Activated CD8-positive, alpha-beta T cell treated with anti-CD3 and anti-CD28 coated beads for 36 hours (primary cell): ENCODE measurements around the gene RNF5. TPM values are rescaled to one million over a fixed set of nuclear protein-coding genes. Genes with fewer than 3 reads are reported as not detected.

Experiments
- ATAC-seq: fragments of 200-7000 bp; cut with Tn5 transposase; one replicate; pipeline ENCODE4 v1.10.0; 2021; ENCODE audit warnings: mild to moderate bottlenecking, moderate library complexity
- CTCF ChIA-PET: fragments of 350-600 bp; sonication (Branson Sonifier 250); formaldehyde crosslinking; loops from one replicate; lab custom pipeline; 2021; ENCODE audit warnings: antibody characterized with exemption; lab: Charles Lee
- POLR2A ChIA-PET: fragments of 350-600 bp; sonication (Branson Sonifier 250); formaldehyde crosslinking; loops from one replicate; lab custom pipeline; 2021; ENCODE audit warnings: antibody characterized with exemption; lab: Charles Lee
- DNase-seq: peaks from one replicate; pipeline ENCODE4 v3.0.0-alpha.2; 2020
- H3K27ac Mint-ChIP-seq: one replicate; pipeline ENCODE4 v1.8.0; 2021; ENCODE audit warnings: mild to moderate bottlenecking, mixed read lengths
- H3K27me3 Mint-ChIP-seq: one replicate; pipeline ENCODE4 v1.8.0; 2021; ENCODE audit warnings: mixed read lengths
- H3K36me3 Mint-ChIP-seq: one replicate; pipeline ENCODE4 v1.8.0; 2021; ENCODE audit warnings: low read depth, mixed read lengths
- H3K4me1 Mint-ChIP-seq: one replicate; pipeline ENCODE4 v1.8.0; 2021; ENCODE audit warnings: low read depth, mixed read lengths
- H3K4me3 Mint-ChIP-seq: one replicate; pipeline ENCODE4 v1.8.0; 2021; ENCODE audit warnings: mild to moderate bottlenecking, moderate library complexity, mixed read lengths
- H3K9me3 Mint-ChIP-seq: one replicate; pipeline ENCODE4 v1.8.0; 2021; ENCODE audit warnings: mixed read lengths
- intact Hi-C: fragments of 100-400 bp; cut with micrococcal nuclease; formaldehyde crosslinking; loops from one replicate; pipeline ENCODE4 v1.10.0; 2022
- total RNA-seq, 2 experiments: library from RNA; stranded (reverse); gene quantifications; one replicate each; pipeline ENCODE4 v1.2.3, GENCODE V29; 2021
- TF ChIP-seq, protein P1 (sequence below): fragments of 200-600 bp; IDR thresholded peaks from one replicate; pipeline ENCODE4 v1.8.0; 2022; ENCODE audit warnings: antibody characterized with exemption, mild to moderate bottlenecking

The RNF5 gene, protein sequence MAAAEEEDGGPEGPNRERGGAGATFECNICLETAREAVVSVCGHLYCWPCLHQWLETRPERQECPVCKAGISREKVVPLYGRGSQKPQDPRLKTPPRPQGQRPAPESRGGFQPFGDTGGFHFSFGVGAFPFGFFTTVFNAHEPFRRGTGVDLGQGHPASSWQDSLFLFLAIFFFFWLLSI
- total RNA-seq: 10 to 100 TPM; 55.4 to 57.9 TPM

DNA sequence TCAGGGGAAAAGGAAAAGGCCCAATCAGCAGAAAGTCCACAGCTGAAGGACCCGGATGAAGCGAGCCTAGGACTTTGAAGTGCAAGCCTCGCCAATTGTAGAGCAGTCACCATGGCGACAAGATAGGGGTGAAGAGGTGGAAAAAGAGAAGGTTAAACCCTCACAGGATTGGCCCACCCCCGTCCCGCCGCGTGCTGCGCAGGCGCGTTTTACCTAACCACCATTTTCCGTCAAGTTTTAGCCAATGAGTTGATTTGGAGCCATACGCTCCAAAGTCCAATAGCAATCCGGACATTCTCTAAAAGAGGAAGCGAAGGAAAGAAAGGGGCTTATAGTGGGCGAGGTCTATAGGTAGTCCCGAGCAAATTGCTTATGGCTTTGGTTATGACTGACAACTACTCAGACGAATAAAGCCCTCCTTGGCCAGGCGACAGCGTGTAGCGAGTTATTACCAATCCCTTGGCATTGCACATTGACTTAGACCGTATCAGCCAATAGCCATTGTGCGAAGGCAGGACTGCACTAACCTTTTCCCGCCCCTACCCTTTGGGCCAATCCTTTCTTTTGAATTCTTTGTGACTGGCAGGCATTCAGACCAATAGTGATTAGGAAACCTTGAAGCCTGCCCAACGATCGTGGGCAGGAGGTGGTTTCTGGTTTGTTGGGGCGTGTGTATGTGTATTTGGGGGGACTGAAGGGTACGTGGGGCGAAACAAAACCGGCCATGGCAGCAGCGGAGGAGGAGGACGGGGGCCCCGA, at the start of gene RNF5:
Gene RNF5, plus strand, starts transcription at position 618 of the 759 bp plus-strand sequence. Its CDS starts 107 bp downstream, at position 725.
- POLR2A ChIA-PET: interaction anchor here (1.0 to 6.5 kb wide), 5 partner anchors 10 to 668 kb away, joined by 3 to 72 read pairs (median 5); partner anchors contain the start of genes ATF6B, GPSM3 and PBX2
- no peaks in the 10 kb centered on the region for H3K27me3 Mint-ChIP-seq
- H3K27ac Mint-ChIP-seq: peak within 1 kb of the TSS; percentile 96
- DNase-seq (peak; percentile 98), ATAC-seq (peak; percentile 88)
- peaks cover 66% of the 10 kb centered on the region for H3K4me1 Mint-ChIP-seq
- H3K36me3 Mint-ChIP-seq: peaks cover 31% of the 10 kb centered on the region
- TF ChIP-seq, protein P1, sequence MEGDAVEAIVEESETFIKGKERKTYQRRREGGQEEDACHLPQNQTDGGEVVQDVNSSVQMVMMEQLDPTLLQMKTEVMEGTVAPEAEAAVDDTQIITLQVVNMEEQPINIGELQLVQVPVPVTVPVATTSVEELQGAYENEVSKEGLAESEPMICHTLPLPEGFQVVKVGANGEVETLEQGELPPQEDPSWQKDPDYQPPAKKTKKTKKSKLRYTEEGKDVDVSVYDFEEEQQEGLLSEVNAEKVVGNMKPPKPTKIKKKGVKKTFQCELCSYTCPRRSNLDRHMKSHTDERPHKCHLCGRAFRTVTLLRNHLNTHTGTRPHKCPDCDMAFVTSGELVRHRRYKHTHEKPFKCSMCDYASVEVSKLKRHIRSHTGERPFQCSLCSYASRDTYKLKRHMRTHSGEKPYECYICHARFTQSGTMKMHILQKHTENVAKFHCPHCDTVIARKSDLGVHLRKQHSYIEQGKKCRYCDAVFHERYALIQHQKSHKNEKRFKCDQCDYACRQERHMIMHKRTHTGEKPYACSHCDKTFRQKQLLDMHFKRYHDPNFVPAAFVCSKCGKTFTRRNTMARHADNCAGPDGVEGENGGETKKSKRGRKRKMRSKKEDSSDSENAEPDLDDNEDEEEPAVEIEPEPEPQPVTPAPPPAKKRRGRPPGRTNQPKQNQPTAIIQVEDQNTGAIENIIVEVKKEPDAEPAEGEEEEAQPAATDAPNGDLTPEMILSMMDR: no peak
- intact Hi-C loops: loop anchor here (2.0 kb wide), 1 partner anchor 17 kb away; no protein-coding TSS in a partner anchor
- no peaks in the 10 kb centered on the region for H3K9me3 Mint-ChIP-seq
- CTCF ChIA-PET: interaction anchor here (0.8 kb wide), 1 partner anchor 18 kb away, joined by 3 read pairs; no protein-coding TSS in a partner anchor
- peak within 1 kb of the TSS; percentile 94 for H3K4me3 Mint-ChIP-seq

DNA sequence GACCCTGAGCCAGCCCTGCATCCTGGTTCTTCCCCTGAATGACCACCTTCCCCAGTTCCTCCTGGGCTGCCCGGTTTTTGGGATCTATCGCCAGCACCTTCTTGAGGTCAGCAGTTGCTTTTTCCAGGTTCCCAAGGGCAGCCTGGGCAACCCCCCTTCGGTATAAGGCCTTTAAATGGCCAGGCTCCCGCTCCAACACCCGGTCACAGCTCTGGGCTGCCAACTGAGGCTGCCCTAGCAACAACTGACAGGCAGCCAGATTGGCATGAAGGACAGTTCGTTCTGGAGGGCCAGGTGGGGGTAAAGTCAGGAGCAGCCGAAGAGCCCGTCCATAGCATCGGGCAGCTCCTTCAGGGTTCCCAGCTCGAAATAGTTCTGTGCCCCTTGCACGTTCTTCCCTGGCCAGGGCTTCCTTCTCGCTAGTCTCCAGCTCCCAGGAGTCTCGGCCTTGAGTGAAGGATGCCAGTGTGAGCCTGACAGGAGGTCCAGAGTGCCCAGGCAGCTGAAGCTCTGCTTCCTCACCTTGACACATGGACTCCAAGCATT, 49.4 kb upstream of the RNF5 start:
- TF ChIP-seq, protein P1: no peak
- POLR2A ChIA-PET: interaction anchor here (0.9 to 4.2 kb wide), 7 partner anchors 11 to 843 kb away, joined by 3 to 23 read pairs (median 5); partner anchors contain the start of genes GPSM3, RNF5 and TNXB
- H3K27ac Mint-ChIP-seq: peak overlapping the region; percentile 97
- intact Hi-C loops: no loop called here
- no peak for DNase-seq
- peak overlapping the region; percentile 98 for H3K4me3 Mint-ChIP-seq
- no peaks in the 10 kb centered on the region for H3K27me3 Mint-ChIP-seq
- CTCF ChIA-PET: interaction anchor here (0.8 to 4.4 kb wide), 9 partner anchors 10 to 125 kb away, joined by 3 to 41 read pairs (median 6); partner anchors contain the start of genes AGPAT1 and PRRT1
- H3K36me3 Mint-ChIP-seq: peaks cover 17% of the 10 kb centered on the region
- H3K9me3 Mint-ChIP-seq: no peaks in the 10 kb centered on the region
- peaks cover 37% of the 10 kb centered on the region for H3K4me1 Mint-ChIP-seq
- ATAC-seq: no peak

DNA sequence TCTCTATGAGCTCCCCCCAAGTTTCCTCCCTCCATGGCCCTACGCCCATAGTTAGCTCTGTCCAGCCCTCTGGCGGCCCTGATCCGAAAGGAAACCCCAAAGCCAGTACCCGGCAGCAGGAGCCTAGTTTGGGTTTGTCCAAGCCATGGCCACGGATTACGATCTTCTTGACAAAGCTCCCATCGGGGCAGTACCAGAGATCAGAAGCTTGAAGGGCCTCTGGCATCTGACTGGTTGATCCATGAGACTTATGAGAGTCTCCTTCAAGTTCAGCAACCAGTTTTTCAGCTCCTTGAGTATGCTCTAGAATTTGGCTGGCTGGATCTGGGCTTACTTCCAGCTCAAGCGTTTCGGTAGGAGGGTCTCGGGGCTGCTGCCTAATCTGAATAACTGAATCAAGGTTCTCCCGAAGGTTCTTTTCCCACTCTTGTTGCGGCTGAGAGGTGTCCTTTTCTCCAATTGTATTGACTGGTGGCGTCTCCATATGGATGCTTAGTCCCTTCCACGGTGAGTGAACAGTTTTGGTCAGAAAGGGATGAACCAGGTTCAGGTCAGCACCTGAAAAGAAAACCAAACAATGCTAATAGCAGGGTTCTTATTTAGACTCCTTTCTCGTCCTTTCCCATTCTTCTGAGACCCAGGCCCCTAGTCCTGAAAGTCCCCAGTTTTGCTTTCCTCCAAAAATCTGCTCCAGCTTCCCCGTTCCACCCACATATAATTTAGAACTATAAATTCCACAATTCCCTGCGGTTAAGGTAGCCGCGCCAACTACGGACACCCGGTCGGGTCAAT, 48.7 kb upstream of the RNF5 start:
- intact Hi-C loops: loop anchor here (2.0 kb wide), 1 partner anchor 65 kb away; no protein-coding TSS in a partner anchor
- Mint-ChIP-seq H3K4me3 (peak overlapping the region; percentile 90), H3K27ac (peak overlapping the region; percentile 94), H3K27me3 (no peaks in the 10 kb centered on the region), H3K9me3 (no peaks in the 10 kb centered on the region), H3K4me1 (peaks cover 34% of the 10 kb centered on the region), H3K36me3 (peaks cover 11% of the 10 kb centered on the region)
- ChIA-PET POLR2A (interaction anchor here (0.8 to 4.2 kb wide), 10 partner anchors 12 to 843 kb away, joined by 3 to 23 read pairs (median 4); partner anchors contain the start of genes RNF5 and TNXB), CTCF (interaction anchor here (0.7 to 4.4 kb wide), 9 partner anchors 9 to 125 kb away, joined by 3 to 41 read pairs (median 6); partner anchors contain the start of genes AGPAT1, PBX2 and PRRT1)
- DNase-seq: no peak
- no peak for ATAC-seq
- TF ChIP-seq, protein P1: no peak

DNA sequence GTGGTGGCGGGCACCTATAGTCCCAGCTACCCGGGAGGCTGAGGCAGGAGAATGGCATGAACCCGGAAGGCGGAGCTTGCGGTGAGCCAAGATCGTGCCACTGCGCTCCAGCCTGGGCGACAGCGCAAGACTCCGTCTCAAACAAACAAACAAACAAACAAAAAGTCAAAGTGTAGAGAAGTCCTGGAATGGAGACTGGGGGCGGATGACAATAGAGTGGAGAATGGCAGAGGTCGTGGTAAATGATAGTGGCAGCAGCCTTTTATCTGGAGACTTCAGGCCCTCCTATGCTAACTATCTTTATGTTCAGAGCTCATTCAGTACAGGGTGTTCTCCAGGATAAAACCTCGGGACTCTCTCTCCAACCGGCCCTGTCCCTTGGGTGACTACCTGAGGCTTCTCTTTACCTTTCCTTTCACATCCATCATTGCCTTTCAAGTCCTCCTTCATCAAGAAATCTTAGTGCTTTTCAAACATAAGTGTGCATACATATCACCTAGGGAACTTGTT, 46.7 kb upstream of the RNF5 start:
- intact Hi-C loops: loop anchor here (2.0 kb wide), 1 partner anchor 63 kb away; no protein-coding TSS in a partner anchor
- TF ChIP-seq, protein P1: no peak
- ChIA-PET CTCF (no interaction called here), POLR2A (interaction anchor here (2.4 kb wide), 1 partner anchor 48 kb away, joined by 8 read pairs; no protein-coding TSS in a partner anchor)
- no peak overlapping the region for H3K27ac Mint-ChIP-seq
- H3K9me3 Mint-ChIP-seq: no peaks in the 10 kb centered on the region
- H3K4me1 Mint-ChIP-seq: peaks cover 26% of the 10 kb centered on the region
- ATAC-seq: no peak
- H3K4me3 Mint-ChIP-seq: peak overlapping the region; percentile 52
- no peaks in the 10 kb centered on the region for H3K27me3 Mint-ChIP-seq
- DNase-seq: no peak
- peaks cover 6% of the 10 kb centered on the region for H3K36me3 Mint-ChIP-seq
